ENCODE results near the gene DUS2. TPM values are rescaled to one million over a fixed set of nuclear protein-coding genes. Genes with fewer than 3 reads are reported as not detected.

DUS2 gene
- total RNA-seq, 1 experiment from 2014 or later: 27.3 TPM

DNA sequence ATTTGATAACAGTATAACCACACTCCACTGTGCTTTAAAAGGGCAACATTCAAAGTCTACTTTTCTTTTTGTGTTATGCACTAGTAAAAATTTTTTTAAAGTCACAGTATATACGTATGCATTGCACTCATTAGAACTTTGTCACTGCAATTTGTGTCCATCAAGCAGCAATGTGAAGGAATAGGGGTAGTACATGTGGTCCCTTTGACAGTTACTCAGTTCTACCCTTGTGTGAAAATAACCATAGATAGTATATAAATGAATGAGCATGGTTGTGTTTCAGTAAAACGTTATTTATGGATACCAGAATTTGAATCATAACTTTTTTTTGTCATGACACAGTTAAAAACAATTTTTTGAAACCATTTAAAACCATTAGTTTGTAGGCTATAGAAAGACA lies 92.8 kb downstream of the DUS2 start (continued):
- TF ChIP-seq RAD21 (IDR thresholded peaks at IDR 0.05; ENCODE audit: low read depth) (no peak), ZFX (IDR thresholded peaks at IDR 0.05) (no peak)

DNA sequence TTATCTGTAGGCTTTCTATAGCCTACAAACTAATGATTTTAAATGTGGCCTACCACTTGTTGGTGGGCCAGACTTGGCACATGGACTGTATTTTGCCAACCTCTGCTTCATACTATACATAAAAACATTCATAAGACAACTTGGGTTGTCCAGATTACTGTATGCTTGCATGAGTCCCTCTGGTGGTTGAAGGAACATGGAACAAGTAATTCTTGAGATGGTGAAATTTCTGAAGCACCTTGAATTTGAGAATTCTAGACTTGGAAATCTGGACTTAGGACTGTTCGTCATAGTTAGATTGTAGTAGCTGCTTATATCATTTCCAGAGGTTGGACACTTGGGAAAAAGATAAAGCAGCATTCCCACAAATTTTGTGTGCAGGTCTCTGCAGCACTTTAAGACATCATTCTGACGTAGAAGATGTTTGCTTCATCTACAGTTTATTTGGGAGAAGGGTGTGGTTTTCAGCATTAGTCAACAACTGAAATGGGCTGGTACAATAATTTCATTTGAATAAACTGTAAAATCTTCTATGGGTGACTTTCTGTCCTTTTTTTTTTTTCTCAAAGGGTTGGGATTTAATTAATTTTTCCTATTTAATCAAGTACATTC lies 93.3 kb downstream of the DUS2 start:
- Histone ChIP-seq H3K4me2 (ENCODE audit: low read length) (no peak overlapping the region), H4K20me1 (ENCODE audit: insufficient read depth) (no peaks in the 10 kb centered on the region), H3K4me3 (replicated peaks in 1 of 2; ENCODE audit: low read depth in 1 of 2, low read length in 2 of 2) (no peak overlapping the region), H3K9me3 (ENCODE audit: control insufficient read depth in 1 of 2, insufficient read depth in 1 of 2, low read depth in 1 of 2, low read length in 2 of 2) (peaks cover 0 to 2% of the 10 kb centered on the region in 2 experiments; a peak in 1 of 4 replicates), H3K27ac (ENCODE audit: low read depth, low read length) (no peak overlapping the region), H3K27me3 (ENCODE audit: insufficient read depth, low read length) (no peaks in the 10 kb centered on the region), H3K4me1 (ENCODE audit: control insufficient read depth in 1 of 2, insufficient read depth in 2 of 2, low read length in 2 of 2) (no peaks in the 10 kb centered on the region), H2AFZ (ENCODE audit: low read depth, low read length, poor library complexity, severe bottlenecking) (no peak overlapping the region), H3K36me3 (ENCODE audit: control insufficient read depth in 1 of 2, insufficient read depth in 2 of 2, low read length in 2 of 2) (no peaks in the 10 kb centered on the region), H3K79me2 (ENCODE audit: insufficient read depth, low read length) (peaks cover 85% of the 10 kb centered on the region), H3K9me2 (ENCODE audit: insufficient read depth) (no peaks in the 10 kb centered on the region), H3K9ac (ENCODE audit: low read length) (no peak overlapping the region)
- intact Hi-C loops (cut with micrococcal nuclease): no loop called here
- TF ChIP-seq ELF1 (IDR thresholded peaks at IDR 0.05; ENCODE audit: borderline replicate concordance, low read depth) (no peak), RAD21 (IDR thresholded peaks at IDR 0.05; ENCODE audit: low read depth) (peak; percentile 26; the same call in 1 of the 2 replicates), POLR2A (IDR thresholded peaks at IDR 0.05; ENCODE audit: borderline replicate concordance, extremely low read depth, insufficient read depth, insufficient read length) (no peak), TCF7L2 (IDR thresholded peaks at IDR 0.05; ENCODE audit: borderline replicate concordance, extremely low read depth, insufficient read depth, insufficient read length) (no peak), CEBPB (IDR thresholded peaks at IDR 0.05; ENCODE audit: low read depth) (0 out of 2 replicates have a peak, but pooled peaks have one; percentile 6)
- TF ChIP-seq, protein P1, sequence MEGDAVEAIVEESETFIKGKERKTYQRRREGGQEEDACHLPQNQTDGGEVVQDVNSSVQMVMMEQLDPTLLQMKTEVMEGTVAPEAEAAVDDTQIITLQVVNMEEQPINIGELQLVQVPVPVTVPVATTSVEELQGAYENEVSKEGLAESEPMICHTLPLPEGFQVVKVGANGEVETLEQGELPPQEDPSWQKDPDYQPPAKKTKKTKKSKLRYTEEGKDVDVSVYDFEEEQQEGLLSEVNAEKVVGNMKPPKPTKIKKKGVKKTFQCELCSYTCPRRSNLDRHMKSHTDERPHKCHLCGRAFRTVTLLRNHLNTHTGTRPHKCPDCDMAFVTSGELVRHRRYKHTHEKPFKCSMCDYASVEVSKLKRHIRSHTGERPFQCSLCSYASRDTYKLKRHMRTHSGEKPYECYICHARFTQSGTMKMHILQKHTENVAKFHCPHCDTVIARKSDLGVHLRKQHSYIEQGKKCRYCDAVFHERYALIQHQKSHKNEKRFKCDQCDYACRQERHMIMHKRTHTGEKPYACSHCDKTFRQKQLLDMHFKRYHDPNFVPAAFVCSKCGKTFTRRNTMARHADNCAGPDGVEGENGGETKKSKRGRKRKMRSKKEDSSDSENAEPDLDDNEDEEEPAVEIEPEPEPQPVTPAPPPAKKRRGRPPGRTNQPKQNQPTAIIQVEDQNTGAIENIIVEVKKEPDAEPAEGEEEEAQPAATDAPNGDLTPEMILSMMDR (IDR thresholded peaks at IDR 0.05 in 2 of 3, conservative IDR thresholded peaks at IDR 0.05 in 1 of 3; ENCODE audit: borderline replicate concordance in 1 of 3, insufficient read depth in 1 of 3, low read depth in 2 of 3, low read length in 2 of 3): peak; percentile 28 to 61 (median 57); a peak in 5 of 6 replicates
- ChIA-PET POLR2A (no interaction called here), CTCF (no interaction called here), RAD21 (ENCODE audit: low non-redundant PET in 1 of 2, low total read pairs in 2 of 2, uncharacterized antibody in 2 of 2, unreplicated experiment in 2 of 2) (no interaction called here)
- ATAC-seq (peak; percentile 64), DNase-seq (ENCODE audit: low read depth, low spot score) (no peak)
- BruUV-seq (replicated peaks): no TSS peak

Data from HCT116 (cell line).